Calu3 (cell line): ENCODE results near the gene TDRD6. TPM values are rescaled to one million over a fixed set of nuclear protein-coding genes. Genes with fewer than 3 reads are reported as not detected.

Experiments used
- BruUV-seq: library from RNA; stranded (reverse); fragments of 400-500 nt; replicated peaks from 2 replicates; lab custom pipeline; 2021; lab: Mats Ljungman, UMichigan
- CTCF ChIA-PET: fragments of 300-600 bp; sonication (Branson Sonifier 250); formaldehyde crosslinking; loops from one replicate; lab custom pipeline; 2022; ENCODE audit warnings: antibody characterized with exemption; lab: Charles Lee
- DNase-seq: peaks from one replicate; pipeline ENCODE4 v3.0.0; 2022
- H3K27ac Mint-ChIP-seq: one replicate; pipeline ENCODE4 v1.8.0; 2022; ENCODE audit warnings: mixed read lengths; ENCODE audit not compliant: unreplicated experiment
- H3K27me3 Mint-ChIP-seq: one replicate; pipeline ENCODE4 v1.8.0; 2022; ENCODE audit warnings: mixed read lengths; ENCODE audit not compliant: unreplicated experiment
- H3K36me3 Mint-ChIP-seq: one replicate; pipeline ENCODE4 v1.8.0; 2022; ENCODE audit warnings: mild to moderate bottlenecking, moderate library complexity, mixed read lengths; ENCODE audit not compliant: insufficient read depth, unreplicated experiment
- H3K4me1 Mint-ChIP-seq: one replicate; pipeline ENCODE4 v1.8.0; 2022; ENCODE audit warnings: mild to moderate bottlenecking, low read depth, mixed read lengths; ENCODE audit not compliant: unreplicated experiment
- H3K4me3 Mint-ChIP-seq: one replicate; pipeline ENCODE4 v1.8.0; 2022; ENCODE audit warnings: mild to moderate bottlenecking, low read depth, moderate library complexity, mixed read lengths; ENCODE audit not compliant: unreplicated experiment
- H3K9me3 Mint-ChIP-seq: one replicate; pipeline ENCODE4 v1.8.0; 2022; ENCODE audit warnings: low read depth, mixed read lengths; ENCODE audit not compliant: unreplicated experiment
- intact Hi-C: fragments of 100-400 bp; cut with micrococcal nuclease; formaldehyde crosslinking; loops from one replicate; pipeline ENCODE4 v1.10.0; 2022; ENCODE audit not compliant: unreplicated experiment
- total RNA-seq: library from RNA; stranded (reverse); gene quantifications from 2 replicates; pipeline ENCODE4 v1.2.3, GENCODE V29; 2022
- TF ChIP-seq, protein P1 (sequence below): fragments of 200-600 bp; IDR thresholded peaks from one replicate; pipeline ENCODE4 v1.8.0; 2022; ENCODE audit warnings: antibody characterized with exemption; ENCODE audit not compliant: unreplicated experiment

Gene TDRD6
- total RNA-seq, 1 experiment from 2014 or later: 0.07 TPM

DNA sequence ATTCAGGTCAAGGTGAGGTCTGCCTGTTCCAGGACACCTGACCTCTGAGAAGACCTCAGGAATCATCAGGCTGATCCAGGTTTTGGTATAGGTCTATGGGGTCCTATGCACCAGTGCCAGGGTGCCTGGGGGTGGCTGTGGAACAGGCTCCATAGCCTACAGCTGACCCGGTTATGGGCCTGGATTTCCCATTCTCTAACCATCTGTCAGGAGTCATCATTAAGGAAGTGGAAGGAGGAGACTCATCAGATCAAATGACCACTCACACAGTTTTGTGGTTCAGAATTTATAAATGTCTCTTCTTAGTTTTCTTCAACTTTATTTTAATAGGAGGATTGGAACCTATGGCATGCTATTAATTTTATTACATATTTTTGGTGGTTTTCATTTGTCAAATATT is 32.7 kb downstream of the TDRD6 start:
- no peak for DNase-seq
- no peak overlapping the region for H3K4me3 Mint-ChIP-seq
- H3K36me3 Mint-ChIP-seq: no peaks in the 10 kb centered on the region
- intact Hi-C loops: no loop called here
- TF ChIP-seq, protein P1, sequence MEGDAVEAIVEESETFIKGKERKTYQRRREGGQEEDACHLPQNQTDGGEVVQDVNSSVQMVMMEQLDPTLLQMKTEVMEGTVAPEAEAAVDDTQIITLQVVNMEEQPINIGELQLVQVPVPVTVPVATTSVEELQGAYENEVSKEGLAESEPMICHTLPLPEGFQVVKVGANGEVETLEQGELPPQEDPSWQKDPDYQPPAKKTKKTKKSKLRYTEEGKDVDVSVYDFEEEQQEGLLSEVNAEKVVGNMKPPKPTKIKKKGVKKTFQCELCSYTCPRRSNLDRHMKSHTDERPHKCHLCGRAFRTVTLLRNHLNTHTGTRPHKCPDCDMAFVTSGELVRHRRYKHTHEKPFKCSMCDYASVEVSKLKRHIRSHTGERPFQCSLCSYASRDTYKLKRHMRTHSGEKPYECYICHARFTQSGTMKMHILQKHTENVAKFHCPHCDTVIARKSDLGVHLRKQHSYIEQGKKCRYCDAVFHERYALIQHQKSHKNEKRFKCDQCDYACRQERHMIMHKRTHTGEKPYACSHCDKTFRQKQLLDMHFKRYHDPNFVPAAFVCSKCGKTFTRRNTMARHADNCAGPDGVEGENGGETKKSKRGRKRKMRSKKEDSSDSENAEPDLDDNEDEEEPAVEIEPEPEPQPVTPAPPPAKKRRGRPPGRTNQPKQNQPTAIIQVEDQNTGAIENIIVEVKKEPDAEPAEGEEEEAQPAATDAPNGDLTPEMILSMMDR: no peak
- no peaks in the 10 kb centered on the region for H3K27me3 Mint-ChIP-seq
- H3K9me3 Mint-ChIP-seq: no peaks in the 10 kb centered on the region
- H3K4me1 Mint-ChIP-seq: peaks cover 38% of the 10 kb centered on the region
- H3K27ac Mint-ChIP-seq: no peak overlapping the region
- CTCF ChIA-PET: no interaction called here
- no TSS peak for BruUV-seq

DNA sequence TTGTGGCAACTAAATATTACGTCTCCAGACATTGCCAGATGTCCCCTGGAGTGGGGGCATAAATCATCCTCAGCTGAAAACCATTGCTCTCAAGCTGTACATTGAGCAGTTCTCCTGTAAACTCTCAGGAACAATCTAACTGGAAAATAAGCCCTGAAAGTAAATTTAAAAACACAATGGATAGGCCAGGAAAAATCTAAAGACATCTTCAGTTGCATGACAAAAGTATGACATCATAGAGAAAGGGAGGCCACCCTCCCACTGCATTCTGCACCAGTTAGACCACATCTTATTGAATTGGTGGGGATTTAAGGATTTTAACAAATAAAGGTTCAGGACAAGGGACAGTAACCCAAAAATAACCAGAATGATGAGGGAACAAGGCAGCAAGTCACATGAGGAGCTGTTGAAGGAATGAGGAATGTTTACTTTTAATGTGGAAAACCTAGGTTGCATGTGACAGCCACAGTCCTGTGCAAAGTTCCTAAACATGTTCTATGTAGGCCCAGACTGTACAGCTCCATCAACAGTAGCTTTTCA is 42.2 kb downstream of the TDRD6 start:
- CTCF ChIA-PET: no interaction called here
- DNase-seq: no peak
- Mint-ChIP-seq H3K4me1 (peaks cover 17% of the 10 kb centered on the region), H3K9me3 (no peaks in the 10 kb centered on the region), H3K27ac (no peak overlapping the region), H3K4me3 (no peak overlapping the region), H3K27me3 (no peaks in the 10 kb centered on the region), H3K36me3 (peaks cover 9% of the 10 kb centered on the region)
- TF ChIP-seq, protein P1: no peak
- intact Hi-C loops: no loop called here
- BruUV-seq: no TSS peak

DNA sequence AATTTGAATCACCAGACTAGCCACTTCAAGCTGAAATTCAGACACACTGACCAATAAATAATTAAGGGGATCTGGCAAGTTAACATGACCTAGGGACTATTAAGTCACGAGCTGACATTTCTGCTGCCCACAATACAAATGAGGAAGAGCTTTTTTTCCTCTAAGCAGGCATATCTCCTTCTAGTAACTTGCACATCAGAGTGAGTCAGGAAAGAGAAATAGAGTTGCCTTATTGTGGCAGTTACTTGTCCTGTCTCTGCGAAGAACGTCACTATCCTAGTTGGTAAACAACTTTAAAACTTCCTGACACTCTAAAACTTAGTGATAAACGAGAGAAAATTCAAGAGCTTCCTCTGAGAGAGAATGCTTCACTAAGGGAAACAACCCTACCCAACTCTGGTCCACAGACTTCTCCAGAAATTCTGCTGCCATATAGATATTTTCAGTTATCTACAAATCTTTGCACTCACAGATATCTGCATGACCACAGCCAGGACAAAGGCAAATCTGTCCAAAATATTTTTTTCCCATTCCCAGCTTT is 43.3 kb downstream of the TDRD6 start:
- intact Hi-C loops: no loop called here
- Mint-ChIP-seq H3K36me3 (peaks cover 18% of the 10 kb centered on the region), H3K4me1 (peaks cover 17% of the 10 kb centered on the region), H3K9me3 (no peaks in the 10 kb centered on the region), H3K4me3 (no peak overlapping the region), H3K27ac (no peak overlapping the region), H3K27me3 (no peaks in the 10 kb centered on the region)
- DNase-seq: no peak
- TF ChIP-seq, protein P1: no peak
- CTCF ChIA-PET: no interaction called here
- BruUV-seq: no TSS peak

DNA sequence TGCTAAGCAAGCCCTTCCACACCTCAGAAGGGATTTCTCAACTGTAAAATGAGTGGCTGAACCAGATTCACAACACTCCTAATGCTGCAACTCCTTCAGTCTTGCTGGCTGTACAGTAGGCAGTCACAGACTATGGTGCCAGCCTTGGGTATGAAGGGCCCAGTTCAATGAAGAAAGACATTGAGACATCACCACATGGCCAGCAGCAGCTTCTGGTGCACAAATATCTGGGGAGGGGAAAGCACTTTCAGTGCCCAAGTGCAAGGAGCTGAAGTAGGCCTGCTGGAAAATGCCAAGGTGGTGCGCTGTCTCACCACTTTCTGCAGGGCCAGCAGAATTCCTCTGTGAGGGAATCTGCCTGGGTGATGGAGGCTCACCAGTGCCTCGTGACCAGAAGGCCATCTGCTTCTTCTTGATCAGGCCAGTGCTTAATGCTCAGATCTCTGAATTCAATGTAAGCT is 45.7 kb downstream of the TDRD6 start:
- Mint-ChIP-seq H3K27me3 (no peaks in the 10 kb centered on the region), H3K4me3 (no peak overlapping the region), H3K36me3 (peaks cover 18% of the 10 kb centered on the region), H3K27ac (peak overlapping the region; percentile 22), H3K4me1 (peaks cover 37% of the 10 kb centered on the region), H3K9me3 (no peaks in the 10 kb centered on the region)
- intact Hi-C loops: no loop called here
- no peak for DNase-seq
- CTCF ChIA-PET: interaction anchor here (0.6 to 1.0 kb wide), 4 partner anchors 14 to 257 kb away, joined by 3 to 5 read pairs (median 4); no protein-coding TSS in a partner anchor
- TF ChIP-seq, protein P1: no peak
- no TSS peak for BruUV-seq
